DND-41 (cell line): ENCODE data around the gene DBNDD1.
"Not testable (repeated sequence)": the region's sequence is repeated elsewhere in the genome, so short reads cannot be mapped to it uniquely, and the experiment has no call there.

Experiments
- CTCF ChIP-seq: IDR thresholded peaks from 2 replicates; pipeline ENCODE4 v1.5.1; 2012; ENCODE audit warnings: borderline replicate concordance, low read length, moderate library complexity, mild to moderate bottlenecking; ENCODE audit not compliant: poor library complexity, severe bottlenecking; ENCODE audit errors: extremely low read depth
- EZH2 ChIP-seq: IDR thresholded peaks from 3 replicates; pipeline ENCODE4 v1.6.1; 2012; ENCODE audit warnings: borderline replicate concordance, low read depth, mild to moderate bottlenecking, moderate library complexity, low read length, inconsistent platforms; ENCODE audit not compliant: severe bottlenecking

GRCh38 chr16:89994721-89995474 lies 24.4 kb downstream of the DBNDD1 start:
- not testable (repeated sequence) for TF ChIP-seq CTCF, EZH2
